Naive thymus-derived CD4-positive, alpha-beta T cell (primary cell): ENCODE measurements around the gene LY9. TPM values are rescaled to one million over a fixed set of nuclear protein-coding genes. Genes with fewer than 3 reads are reported as not detected.

Source experiments
- ATAC-seq: fragments of 150-1000 bp; cut with Tn5 transposase; 2 replicates; pipeline ENCODE4 v1.10.0; 2021; ENCODE audit warnings: mild to moderate bottlenecking, moderate library complexity
- CTCF ChIA-PET: fragments of 350-600 bp; sonication (Branson Sonifier 250); formaldehyde crosslinking; loops from one replicate; lab custom pipeline; 2021; ENCODE audit warnings: antibody characterized with exemption; lab: Charles Lee
- POLR2A ChIA-PET: fragments of 350-600 bp; sonication (Branson Sonifier 250); formaldehyde crosslinking; loops from one replicate; lab custom pipeline; 2021; ENCODE audit warnings: antibody characterized with exemption, inconsistent platforms; lab: Charles Lee
- DNase-seq, 9 donors: peaks; one replicate each; pipeline versions ENCODE4 v3.0.0 to v3.0.0-alpha.2; 2020 to 2022; ENCODE audit warnings: mixed read lengths in 1 of 9
- H3K27ac ChIP-seq: one replicate; pipeline ENCODE4 v1.7.0; 2013; ENCODE audit warnings: mild to moderate bottlenecking, low read depth, low read length, moderate library complexity
- H3K27me3 ChIP-seq, 2 donors: one replicate each; pipeline ENCODE4 v1.7.0; 2013; ENCODE audit warnings: low read length in 2 of 2, mild to moderate bottlenecking in 2 of 2, moderate library complexity in 2 of 2; ENCODE audit not compliant: control insufficient read depth in 2 of 2, insufficient read depth in 2 of 2
- H3K36me3 ChIP-seq, 3 experiments: 1 replicate in 2 of 3; 2 replicates in 1 of 3; pipeline ENCODE4 v1.7.0; 2013; ENCODE audit warnings: low read length in 3 of 3, mild to moderate bottlenecking in 3 of 3, moderate library complexity in 1 of 3; ENCODE audit not compliant: insufficient read depth in 3 of 3, control insufficient read depth in 2 of 3
- H3K4me1 ChIP-seq, 2 donors: one replicate each; pipeline ENCODE4 v1.7.0; 2013; ENCODE audit warnings: low read length in 2 of 2, mild to moderate bottlenecking in 2 of 2, moderate library complexity in 1 of 2; ENCODE audit not compliant: control insufficient read depth in 2 of 2, insufficient read depth in 2 of 2
- H3K4me3 ChIP-seq: 2 replicates; pipeline ENCODE4 v1.7.0; 2013; ENCODE audit warnings: mild to moderate bottlenecking, low read length
- H3K9me3 ChIP-seq, 3 experiments: 1 replicate in 2 of 3; 2 replicates in 1 of 3; pipeline ENCODE4 v1.7.0; 2013; ENCODE audit warnings: low read length in 3 of 3; ENCODE audit not compliant: control insufficient read depth in 2 of 3
- H3K27ac Mint-ChIP-seq, 9 donors: one replicate each; pipeline ENCODE4 v1.8.0; 2020 to 2022; ENCODE audit warnings: mixed read lengths in 9 of 9, mild to moderate bottlenecking in 8 of 9, moderate library complexity in 5 of 9, inconsistent platforms in 2 of 9
- H3K27me3 Mint-ChIP-seq, 5 donors: one replicate each; pipeline ENCODE4 v1.8.0; 2021 to 2022; ENCODE audit warnings: mixed read lengths in 5 of 5, mild to moderate bottlenecking in 1 of 5
- H3K36me3 Mint-ChIP-seq, 5 donors: one replicate each; pipeline ENCODE4 v1.8.0; 2020 to 2022; ENCODE audit warnings: mixed read lengths in 5 of 5, mild to moderate bottlenecking in 3 of 5, inconsistent platforms in 1 of 5
- H3K4me1 Mint-ChIP-seq, 7 donors: one replicate each; pipeline ENCODE4 v1.8.0; 2020 to 2022; ENCODE audit warnings: mixed read lengths in 7 of 7, mild to moderate bottlenecking in 3 of 7, inconsistent platforms in 1 of 7
- H3K4me3 Mint-ChIP-seq, 10 donors: one replicate each; pipeline ENCODE4 v1.8.0; 2020 to 2022; ENCODE audit warnings: mild to moderate bottlenecking in 10 of 10, mixed read lengths in 10 of 10, moderate library complexity in 6 of 10, inconsistent platforms in 2 of 10
- H3K9me3 Mint-ChIP-seq, 11 donors: one replicate each; pipeline ENCODE4 v1.8.0; 2020 to 2022; ENCODE audit warnings: mixed read lengths in 11 of 11, mild to moderate bottlenecking in 4 of 11, inconsistent platforms in 1 of 11, moderate library complexity in 1 of 11
- intact Hi-C, 2 donors: fragments of 100-400 bp; cut with micrococcal nuclease; formaldehyde crosslinking; loops; one replicate each; pipeline ENCODE4 v1.15.1; 2023
- polyA plus RNA-seq, 2 donors: library from polyadenylated mRNA; unstranded; fragments of 300-500 nt; fragmentation: Illumina TruSeq; gene quantifications; one replicate each; pipeline ENCODE4 v1.2.3, GENCODE V29; 2021
- total RNA-seq, 6 experiments: library from RNA in 5 of 6; stranded (reverse) in 5 of 6; gene quantifications; 1 replicate in 5 of 6; 2 replicates in 1 of 6; pipeline ENCODE4 v1.2.3 and lab custom pipeline; 2021 to 2026

The LY9 gene
- total and polyA plus RNA-seq, 7 experiments from 2014 or later, result 5.6 to 225 (median 140) TPM

GRCh38 chr1:160826546-160826945, 30.6 kb downstream of the LY9 start:
- H3K27ac ChIP-seq, result no peak overlapping the region
- ATAC-seq (no peak), DNase-seq (no peak)
- no peaks in the 10 kb centered on the region for H3K9me3 Mint-ChIP-seq
- H3K4me1 ChIP-seq, result no peaks in the 10 kb centered on the region
- peaks cover 0 to 52% (median 21%) of the 10 kb centered on the region in 5 donors for H3K36me3 Mint-ChIP-seq
- intact Hi-C loops, result no loop called here
- H3K4me3 ChIP-seq, result no peak overlapping the region
- H3K36me3 ChIP-seq, result peaks cover 10 to 72% (median 16%) of the 10 kb centered on the region in 3 experiments
- no peaks in the 10 kb centered on the region for H3K27me3 ChIP-seq
- H3K4me3 Mint-ChIP-seq, result no peak overlapping the region
- peak overlapping the region in 7 of 9 donors; percentile 13 to 84 (median 65) for H3K27ac Mint-ChIP-seq
- no peaks in the 10 kb centered on the region for H3K27me3 Mint-ChIP-seq
- peaks cover 5 to 21% (median 8%) of the 10 kb centered on the region in 7 donors for H3K4me1 Mint-ChIP-seq
- CTCF ChIA-PET, result interaction anchor here (1.3 to 6.1 kb wide), 5 partner anchors 30 to 99 kb away, joined by 4 to 43 read pairs (median 16); partner anchors contain the start of gene LY9
- POLR2A ChIA-PET, result interaction anchor here (1.0 to 2.6 kb wide), 2 partner anchors 24 to 29 kb away, joined by 3 to 9 read pairs; no protein-coding TSS in a partner anchor
- no peaks in the 10 kb centered on the region for H3K9me3 ChIP-seq

GRCh38 chr1:160827418-160827817, 31.4 kb downstream of the LY9 start:
- Mint-ChIP-seq H3K36me3 (peaks cover 0 to 43% (median 16%) of the 10 kb centered on the region in 5 donors), H3K27me3 (no peaks in the 10 kb centered on the region), H3K4me1 (peaks cover 5 to 25% (median 13%) of the 10 kb centered on the region in 7 donors), H3K4me3 (no peak overlapping the region), H3K27ac (peak overlapping the region in 7 of 9 donors; percentile 9 to 84 (median 57)), H3K9me3 (no peaks in the 10 kb centered on the region)
- H3K27ac ChIP-seq, result no peak overlapping the region
- no peaks in the 10 kb centered on the region for H3K4me1 ChIP-seq
- no peak overlapping the region for H3K4me3 ChIP-seq
- DNase-seq (no peak), ATAC-seq (no peak)
- POLR2A ChIA-PET, result interaction anchor here (0.9 to 2.6 kb wide), 4 partner anchors 13 to 50 kb away, joined by 3 to 9 read pairs (median 3); no protein-coding TSS in a partner anchor
- CTCF ChIA-PET, result interaction anchor here (1.0 to 6.1 kb wide), 5 partner anchors 10 to 59 kb away, joined by 3 to 43 read pairs (median 16); partner anchors contain the start of gene LY9
- intact Hi-C loops, result no loop called here
- peaks cover 10 to 65% (median 15%) of the 10 kb centered on the region in 3 experiments for H3K36me3 ChIP-seq
- no peaks in the 10 kb centered on the region for H3K27me3 ChIP-seq
- H3K9me3 ChIP-seq, result no peaks in the 10 kb centered on the region

GRCh38 chr1:160829766-160830165, 33.8 kb downstream of the LY9 start:
- ChIA-PET POLR2A (interaction anchor here (1.3 to 4.1 kb wide), 3 partner anchors 8 to 52 kb away, joined by 4 to 19 read pairs (median 9); partner anchors contain the start of gene LY9), CTCF (interaction anchor here (0.6 to 6.1 kb wide), 13 partner anchors 14 to 152 kb away, joined by 3 to 48 read pairs (median 4); partner anchors contain the start of gene LY9)
- no peaks in the 10 kb centered on the region for H3K9me3 ChIP-seq
- peaks cover 0 to 11% of the 10 kb centered on the region in 2 donors for H3K4me1 ChIP-seq
- H3K4me1 Mint-ChIP-seq, result peaks cover 13 to 46% (median 28%) of the 10 kb centered on the region in 7 donors
- peaks cover 5 to 42% (median 5%) of the 10 kb centered on the region in 3 experiments for H3K36me3 ChIP-seq
- DNase-seq (no peak), ATAC-seq (no peak)
- no peaks in the 10 kb centered on the region for H3K9me3 Mint-ChIP-seq
- intact Hi-C loops, result loop anchor here (1.0 to 10.0 kb wide), 5 partner anchors 33 to 305 kb away; partner anchors contain the start of genes DEDD (in 1 of the 2) and LY9 (in 1 of the 2)
- H3K4me3 ChIP-seq, result no peak overlapping the region
- H3K36me3 Mint-ChIP-seq, result peaks cover 0 to 32% (median 10%) of the 10 kb centered on the region in 5 donors
- peak overlapping the region in 8 of 9 donors; percentile 68 to 96 (median 84) for H3K27ac Mint-ChIP-seq
- no peaks in the 10 kb centered on the region for H3K27me3 Mint-ChIP-seq
- no peaks in the 10 kb centered on the region for H3K27me3 ChIP-seq
- no peak overlapping the region for H3K4me3 Mint-ChIP-seq
- peak overlapping the region; percentile 10 for H3K27ac ChIP-seq

GRCh38 chr1:160830321-160831153, 34.6 kb downstream of the LY9 start:
- ChIA-PET CTCF (interaction anchor here (0.5 to 6.1 kb wide), 16 partner anchors 15 to 267 kb away, joined by 3 to 48 read pairs (median 4); partner anchors contain the start of gene LY9), POLR2A (interaction anchor here (1.1 to 4.1 kb wide), 4 partner anchors 9 to 53 kb away, joined by 4 to 19 read pairs (median 6); partner anchors contain the start of gene LY9)
- H3K27ac ChIP-seq, result peak overlapping the region; percentile 10
- H3K4me1 ChIP-seq, result peaks cover 6 to 18% of the 10 kb centered on the region in 2 donors
- peak; percentile 75 for ATAC-seq
- H3K27me3 ChIP-seq, result no peaks in the 10 kb centered on the region
- peak; percentile 51 to 77 (median 67) for DNase-seq
- no peaks in the 10 kb centered on the region for H3K27me3 Mint-ChIP-seq
- intact Hi-C loops, result loop anchor here (1.0 to 10.0 kb wide), 5 partner anchors 34 to 304 kb away; partner anchors contain the start of genes DEDD (in 1 of the 2) and LY9 (in 1 of the 2)
- H3K36me3 ChIP-seq, result peaks cover 5 to 35% (median 5%) of the 10 kb centered on the region in 3 experiments
- H3K4me1 Mint-ChIP-seq, result peaks cover 20 to 54% (median 36%) of the 10 kb centered on the region in 7 donors
- H3K9me3 ChIP-seq, result no peaks in the 10 kb centered on the region
- H3K4me3 Mint-ChIP-seq, result no peak overlapping the region
- peaks cover 0 to 32% (median 10%) of the 10 kb centered on the region in 5 donors for H3K36me3 Mint-ChIP-seq
- no peaks in the 10 kb centered on the region for H3K9me3 Mint-ChIP-seq
- peak overlapping the region in 8 of 9 donors; percentile 68 to 96 (median 86) for H3K27ac Mint-ChIP-seq
- no peak overlapping the region for H3K4me3 ChIP-seq

- H3K27ac ChIP-seq, result no peak overlapping the region
- CTCF ChIA-PET, result interaction anchor here (0.6 to 8.1 kb wide), 18 partner anchors 36 to 205 kb away, joined by 3 to 167 read pairs (median 3); partner anchors contain the start of genes ITLN1, ITLN2 and LY9
- Mint-ChIP-seq H3K27ac (peak overlapping the region; percentile 25 to 96 (median 86)), H3K4me1 (peaks cover 57 to 90% (median 72%) of the 10 kb centered on the region in 7 donors), H3K4me3 (peak overlapping the region in 6 of 10 donors; percentile 17 to 71 (median 54)), H3K27me3 (no peaks in the 10 kb centered on the region), H3K36me3 (no peaks in the 10 kb centered on the region), H3K9me3 (no peaks in the 10 kb centered on the region)
- no peaks in the 10 kb centered on the region for H3K27me3 ChIP-seq
- peaks cover 0 to 4% (median 0%) of the 10 kb centered on the region in 3 experiments for H3K36me3 ChIP-seq
- no peaks in the 10 kb centered on the region for H3K9me3 ChIP-seq
- peaks cover 49 to 60% of the 10 kb centered on the region in 2 donors for H3K4me1 ChIP-seq
- ATAC-seq (no peak), DNase-seq (peak in 8 of 9 donors; percentile 27 to 75 (median 46))
- POLR2A ChIA-PET, result interaction anchor here (0.5 to 2.2 kb wide), 7 partner anchors 30 to 546 kb away, joined by 3 to 7 read pairs (median 3); partner anchors contain the start of gene ITLN2
- intact Hi-C loops, result loop anchor here (1.0 to 10.0 kb wide), 8 partner anchors 42 to 322 kb away; partner anchors contain the start of genes DEDD (in 1 of the 2), USF1 (in 1 of the 2) and USP21 (in 1 of the 2)
- no peak overlapping the region for H3K4me3 ChIP-seq
Measured at GRCh38 chr1:160834945-160835565, 39.1 kb downstream of the LY9 start.
